C4-2B (cell line): ENCODE data around the gene PEPD.

Experiments
- H3K27ac ChIP-seq: fragments of 450-650 bp; 2 replicates; pipeline ENCODE4 v1.5.1; 2017
- ZFX ChIP-seq: fragments of 450-650 bp; IDR thresholded peaks from 2 replicates; pipeline ENCODE4 v1.6.1; 2017
- TF ChIP-seq, protein P1 (sequence below): fragments of 450-650 bp; conservative IDR thresholded peaks from 2 replicates; pipeline ENCODE4 v1.5.1; 2017; ENCODE audit warnings: mild to moderate bottlenecking

PEPD gene

DNA sequence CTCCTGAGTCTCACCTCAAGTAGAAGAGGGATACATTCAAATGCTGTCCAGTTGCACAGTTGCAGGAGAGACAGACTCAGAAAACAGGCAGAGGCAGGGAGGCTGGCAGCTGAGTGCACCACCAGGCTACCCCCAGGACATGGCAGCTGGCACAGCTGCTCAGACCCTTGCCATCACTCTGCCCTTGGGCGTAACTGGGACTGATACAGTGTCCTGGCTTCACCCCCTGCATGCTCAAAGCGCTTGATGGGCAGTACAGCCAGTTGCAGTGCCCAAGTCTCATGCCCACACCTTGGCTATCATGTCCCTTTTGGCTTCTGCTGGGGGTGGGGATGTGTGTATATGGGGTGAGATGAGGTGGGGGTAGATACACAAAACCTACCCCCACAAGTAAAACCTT lies 5.5 kb upstream of the PEPD start:
- H3K27ac ChIP-seq: no peak overlapping the region
- TF ChIP-seq ZFX: no peak
- TF ChIP-seq, protein P1, sequence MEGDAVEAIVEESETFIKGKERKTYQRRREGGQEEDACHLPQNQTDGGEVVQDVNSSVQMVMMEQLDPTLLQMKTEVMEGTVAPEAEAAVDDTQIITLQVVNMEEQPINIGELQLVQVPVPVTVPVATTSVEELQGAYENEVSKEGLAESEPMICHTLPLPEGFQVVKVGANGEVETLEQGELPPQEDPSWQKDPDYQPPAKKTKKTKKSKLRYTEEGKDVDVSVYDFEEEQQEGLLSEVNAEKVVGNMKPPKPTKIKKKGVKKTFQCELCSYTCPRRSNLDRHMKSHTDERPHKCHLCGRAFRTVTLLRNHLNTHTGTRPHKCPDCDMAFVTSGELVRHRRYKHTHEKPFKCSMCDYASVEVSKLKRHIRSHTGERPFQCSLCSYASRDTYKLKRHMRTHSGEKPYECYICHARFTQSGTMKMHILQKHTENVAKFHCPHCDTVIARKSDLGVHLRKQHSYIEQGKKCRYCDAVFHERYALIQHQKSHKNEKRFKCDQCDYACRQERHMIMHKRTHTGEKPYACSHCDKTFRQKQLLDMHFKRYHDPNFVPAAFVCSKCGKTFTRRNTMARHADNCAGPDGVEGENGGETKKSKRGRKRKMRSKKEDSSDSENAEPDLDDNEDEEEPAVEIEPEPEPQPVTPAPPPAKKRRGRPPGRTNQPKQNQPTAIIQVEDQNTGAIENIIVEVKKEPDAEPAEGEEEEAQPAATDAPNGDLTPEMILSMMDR: no peak

DNA sequence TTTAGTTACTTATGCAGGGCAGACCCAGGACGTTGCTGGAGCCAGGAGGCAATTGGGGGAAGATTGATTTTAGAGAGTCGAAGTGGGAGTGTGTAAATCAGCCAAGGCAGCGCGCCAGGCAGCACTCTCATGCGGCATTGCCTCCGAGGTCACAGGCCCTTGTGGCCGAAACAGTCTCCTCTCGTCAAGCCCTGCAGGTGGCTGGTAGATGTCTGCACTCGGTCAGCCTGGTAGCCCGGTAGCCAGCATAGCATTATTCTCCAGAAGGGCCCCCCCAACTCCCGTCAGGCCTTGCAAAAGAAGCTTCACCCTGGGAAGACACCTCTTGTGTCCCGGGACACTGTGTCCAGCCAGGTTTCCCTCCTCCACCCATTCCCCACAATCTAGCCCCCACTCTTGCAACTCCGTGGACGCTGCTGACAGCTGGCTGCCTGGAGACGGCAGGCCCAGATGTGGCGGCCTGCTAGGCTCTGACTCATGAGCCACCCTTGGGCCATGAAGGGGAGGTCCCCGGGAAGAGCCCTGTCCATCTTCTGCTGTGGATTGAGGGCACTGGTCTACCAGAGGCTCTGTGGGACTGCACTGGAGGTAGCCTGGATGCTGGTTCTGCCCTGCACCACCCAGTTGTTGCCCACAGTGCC lies 2.6 kb upstream of the PEPD start:
- TF ChIP-seq, protein P1: no peak
- no peak for TF ChIP-seq ZFX
- H3K27ac ChIP-seq: no peak overlapping the region

DNA sequence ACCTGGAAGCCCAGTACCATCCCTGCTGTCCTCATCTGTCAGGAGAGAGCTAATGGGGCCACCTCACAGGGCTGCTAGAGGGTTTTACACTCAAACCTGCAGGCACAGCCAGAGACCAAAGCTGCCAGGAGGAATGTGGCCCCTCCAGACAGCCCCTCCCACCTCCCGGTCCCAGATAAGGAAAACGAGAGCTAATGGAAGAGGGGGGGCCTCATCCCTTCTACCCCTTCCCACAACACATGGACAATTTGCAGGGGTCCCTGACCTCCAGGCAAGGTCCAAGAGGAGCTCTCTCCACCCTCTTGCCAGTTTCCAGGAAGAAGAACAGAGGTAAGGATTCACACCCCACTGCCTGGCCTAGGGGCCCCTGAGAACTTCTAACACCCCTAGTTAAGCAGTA lies 1.6 kb upstream of the PEPD start:
- TF ChIP-seq ZFX: no peak
- TF ChIP-seq, protein P1: no peak
- H3K27ac ChIP-seq: no peak overlapping the region

DNA sequence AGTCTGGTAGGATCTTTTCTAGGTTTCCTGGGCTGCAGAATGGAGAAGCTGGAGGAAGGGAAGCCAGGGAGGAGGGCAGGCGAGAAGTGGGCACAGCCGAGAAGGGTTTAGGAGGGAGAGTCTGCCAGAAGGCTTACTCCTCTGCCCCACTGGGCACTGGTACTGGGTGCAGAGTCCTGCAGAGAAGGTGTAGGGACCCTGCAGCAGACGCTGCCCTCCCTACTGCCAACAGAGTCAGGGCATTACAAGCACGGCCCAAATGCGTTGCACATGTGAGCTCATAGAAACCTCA lies 726 bp upstream of the PEPD start:
- TF ChIP-seq, protein P1: no peak
- TF ChIP-seq ZFX: no peak

DNA sequence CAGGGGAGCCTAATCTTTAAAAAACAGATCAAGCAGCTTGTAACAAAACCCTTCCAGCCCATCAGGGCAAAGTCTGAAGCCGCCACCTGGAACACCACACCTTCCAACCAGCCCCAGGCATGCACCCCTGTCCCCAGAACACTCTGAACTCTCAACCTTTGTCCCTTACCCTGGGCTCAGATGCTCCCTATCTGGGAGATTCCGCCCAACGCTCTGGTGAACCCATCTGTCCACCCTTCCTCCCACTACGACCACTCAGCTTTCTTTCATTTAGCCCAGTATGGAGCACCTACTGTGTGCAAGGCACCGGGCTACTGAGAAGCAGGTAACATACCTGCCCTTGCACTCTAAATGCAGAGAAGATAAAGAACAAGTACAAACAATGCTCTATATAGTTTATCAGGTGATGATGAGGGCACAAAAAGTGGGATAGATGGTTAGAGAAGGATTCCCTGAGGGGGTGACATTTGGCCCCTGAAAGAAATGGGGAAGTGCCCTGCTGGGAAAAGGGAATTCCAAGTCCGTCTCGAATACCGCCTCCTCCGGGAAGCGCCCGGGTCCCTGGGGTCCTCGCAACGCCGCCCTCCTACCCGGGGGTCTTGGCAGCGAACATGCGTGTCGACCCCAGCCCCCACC lies 629 bp downstream of the PEPD start:
- H3K27ac ChIP-seq: peak overlapping the region; percentile 58
- no peak for TF ChIP-seq ZFX
- TF ChIP-seq, protein P1: no peak

More for the DNA sequence above, 726 bp upstream of the PEPD start:
- no peak overlapping the region for H3K27ac ChIP-seq

DNA sequence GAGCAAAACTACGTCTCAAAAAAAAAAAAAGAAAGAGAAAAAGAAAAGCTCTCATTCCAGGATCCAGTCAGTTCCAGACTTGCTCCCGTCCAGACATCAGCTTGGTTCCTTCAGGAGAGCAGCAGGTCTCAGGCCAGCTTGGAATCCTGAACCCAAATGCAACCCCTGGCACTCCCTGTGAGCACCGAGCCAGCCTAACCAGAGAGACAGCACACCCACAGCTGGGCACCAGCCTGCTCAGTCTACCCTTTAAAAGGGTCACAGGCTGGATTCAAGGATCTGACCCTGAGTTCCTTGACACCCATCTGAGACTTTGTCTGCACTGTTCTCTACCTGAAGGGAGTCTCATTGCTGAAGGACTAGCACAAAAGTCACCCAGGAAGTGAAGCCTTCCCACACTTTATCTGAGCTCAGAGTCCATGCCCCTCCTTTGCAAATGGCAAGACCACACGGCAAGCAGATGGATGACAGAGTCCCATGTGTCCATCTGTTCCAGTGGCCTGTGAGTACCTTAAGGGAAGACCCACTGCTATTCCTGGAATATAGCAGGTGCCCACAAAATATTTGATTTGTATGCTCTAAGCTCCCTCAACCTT lies 1.4 kb downstream of the PEPD start:
- H3K27ac ChIP-seq: no peak overlapping the region
- TF ChIP-seq ZFX: no peak
- TF ChIP-seq, protein P1: no peak

DNA sequence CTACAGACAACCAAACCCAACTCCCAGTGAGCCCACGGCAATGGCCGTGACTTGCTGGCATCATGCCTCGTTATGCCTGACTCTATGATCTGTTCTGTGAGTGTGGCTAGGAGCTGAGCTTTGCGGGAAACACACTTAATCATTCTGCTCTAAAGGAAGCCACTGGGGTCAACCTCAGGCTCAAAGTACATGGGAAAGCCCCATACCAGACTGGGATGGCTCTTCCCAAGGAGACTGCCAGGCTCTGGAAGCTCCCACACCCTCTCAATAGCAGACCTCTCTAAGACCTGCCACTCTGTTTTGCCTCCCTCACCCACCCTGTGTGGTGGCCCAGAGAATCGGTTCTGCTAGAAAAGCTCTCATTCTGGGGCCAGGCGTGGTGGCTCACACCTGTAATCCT lies 2.2 kb downstream of the PEPD start:
- no peak overlapping the region for H3K27ac ChIP-seq
- TF ChIP-seq, protein P1: no peak
- TF ChIP-seq ZFX: no peak
